HG02981 (cell line): ENCODE measurements around the gene SEZ6L.

ENCODE experiments used
- ATAC-seq: cut with Tn5 transposase; IDR thresholded peaks from one replicate; pipeline ENCODE4 v1.9.1; 2021; ENCODE audit warnings: mild to moderate bottlenecking, moderate library complexity; ENCODE audit not compliant: unreplicated experiment

SEZ6L gene

GRCh38 chr22:26330971-26331625 lies 161.8 kb downstream of the SEZ6L start:
- no peak for ATAC-seq

GRCh38 chr22:26333088-26333800 lies 164.0 kb downstream of the SEZ6L start:
- ATAC-seq: no peak

- no peak for ATAC-seq
These were observed 165.0 kb downstream of the SEZ6L start for GRCh38 chr22:26334232-26334631.

- ATAC-seq: no peak
These were observed 167.5 kb downstream of the SEZ6L start for GRCh38 chr22:26336773-26337172.

- no peak for ATAC-seq
These were observed 170.5 kb downstream of the SEZ6L start for GRCh38 chr22:26339755-26340154.

GRCh38 chr22:26342745-26343410 lies 173.6 kb downstream of the SEZ6L start:
- no peak for ATAC-seq

GRCh38 chr22:26345496-26345895 lies 176.2 kb downstream of the SEZ6L start:
- ATAC-seq: no peak

- no peak for ATAC-seq
These were observed 179.7 kb downstream of the SEZ6L start for GRCh38 chr22:26348810-26349526.

- no peak for ATAC-seq
These were observed 185.4 kb downstream of the SEZ6L start for GRCh38 chr22:26354707-26355106.

GRCh38 chr22:26357281-26357680 lies 188.0 kb downstream of the SEZ6L start:
- no peak for ATAC-seq

- ATAC-seq: no peak
These were observed 188.6 kb downstream of the SEZ6L start for GRCh38 chr22:26357813-26358212.

- ATAC-seq: no peak
These were observed 189.9 kb downstream of the SEZ6L start for GRCh38 chr22:26359156-26359555.

GRCh38 chr22:26360169-26360885 lies 191.1 kb downstream of the SEZ6L start:
- no peak for ATAC-seq

GRCh38 chr22:26362471-26362870 lies 193.2 kb downstream of the SEZ6L start:
- no peak for ATAC-seq

- peak; percentile 80 for ATAC-seq
These were observed 195.1 kb downstream of the SEZ6L start for GRCh38 chr22:26364066-26365015.

- no peak for ATAC-seq
These were observed 198.4 kb downstream of the SEZ6L start for GRCh38 chr22:26367402-26368245.

- no peak for ATAC-seq
These were observed 203.6 kb downstream of the SEZ6L start for GRCh38 chr22:26372890-26373289.

- no peak for ATAC-seq
These were observed 205.2 kb downstream of the SEZ6L start for GRCh38 chr22:26374391-26375026.
